H1 (cell line): ENCODE results near the gene ZNF831. TPM values are rescaled to one million over a fixed set of nuclear protein-coding genes. Genes with fewer than 3 reads are reported as not detected.

ENCODE experiments used
- CREB1 ChIP-seq: IDR thresholded peaks from 2 replicates; pipeline ENCODE4 v1.6.1; 2012; ENCODE audit warnings: inconsistent platforms
- EP300 ChIP-seq, 2 experiments: IDR thresholded peaks; 1 replicate in 1 of 2; 2 replicates in 1 of 2; pipeline ENCODE4 v1.6.1; 2011 to 2012; ENCODE audit warnings: low read depth in 2 of 2, low read length in 2 of 2, mild to moderate bottlenecking in 2 of 2, borderline replicate concordance in 1 of 2, inconsistent platforms in 1 of 2, moderate library complexity in 1 of 2
- GTF2F1 ChIP-seq: IDR thresholded peaks from 2 replicates; pipeline ENCODE4 v1.6.1; 2012; ENCODE audit warnings: low read depth, low read length, improper control_type of control experiment, borderline replicate concordance
- HDAC2 ChIP-seq, 2 experiments: fragments of 300-600 bp in 1 of 2; sonication (generic) in 1 of 2; IDR thresholded peaks; 2 replicates each; pipeline ENCODE4 v1.6.1; 2011 to 2012; ENCODE audit warnings: low read depth in 2 of 2, low read length in 2 of 2, mild to moderate bottlenecking in 2 of 2, moderate library complexity in 2 of 2, borderline replicate concordance in 1 of 2, inconsistent platforms in 1 of 2
- JUND ChIP-seq: IDR thresholded peaks from 2 replicates; pipeline ENCODE4 v1.6.1; 2011; ENCODE audit warnings: mild to moderate bottlenecking, improper control_type of control experiment, low read length
- RNF2 ChIP-seq: fragments of 200-900, 300-1000 bp; sonication (generic); IDR thresholded peaks from 2 replicates; pipeline ENCODE4 v1.7.1; 2016; ENCODE audit warnings: borderline replicate concordance, low read depth, mild to moderate bottlenecking, antibody characterized with exemption, low read length; ENCODE audit not compliant: poor library complexity, severe bottlenecking; ENCODE audit errors: missing control alignments
- polyA plus RNA-seq, 7 experiments: library from polyadenylated mRNA; depleted of rRNA in 3 of 7; stranded (reverse) in 5 of 7; unstranded in 2 of 7; fragments of >200 nt in 5 of 7; fragments of 200-250 nt in 2 of 7; gene quantifications; 1 replicate in 5 of 7; 2 replicates in 1 of 7; 4 replicates in 1 of 7; pipeline versions ENCODE4 v1.2.1 to v1.2.3, GENCODE V29; 2011 to 2013; ENCODE audit warnings: missing spikeins in 2 of 7, mixed read lengths in 2 of 7
- total RNA-seq: library from RNA; stranded (reverse); fragmentation: NEBNext Ultra II Directional; extraction: Animal tissue kit (Norgen Biotek cat#: 25700); gene quantifications from 2 replicates; pipeline ENCODE4 v1.2.1, GENCODE V29; 2021

ZNF831 gene
- total and polyA plus RNA-seq, 2 of the 8 experiments (the other 6 are each of a cell fraction or from before 2014, with no cell fraction given): not detected

- no peak for TF ChIP-seq HDAC2 (IDR thresholded peaks at IDR 0.05; ENCODE audit: borderline replicate concordance in 1 of 2, low read depth in 2 of 2, low read length in 2 of 2)
- no peak for TF ChIP-seq CREB1
- no peak for TF ChIP-seq RNF2
- no peak for TF ChIP-seq JUND
- no peak for TF ChIP-seq GTF2F1
- TF ChIP-seq EP300 (IDR thresholded peaks at IDR 0.05; ENCODE audit: borderline replicate concordance in 1 of 2, low read depth in 2 of 2, low read length in 2 of 2): no peak
Measured at GRCh38 chr20:59171986-59172385, 8.4 kb downstream of the ZNF831 start (continued).
